IgD-negative memory B cell (primary cell): ENCODE results near the gene TMA16. TPM values are rescaled to one million over a fixed set of nuclear protein-coding genes. Genes with fewer than 3 reads are reported as not detected.

Experiments
- H3K27ac Mint-ChIP-seq, 3 donors: one replicate each; pipeline ENCODE4 v1.8.0; 2020 to 2022; ENCODE audit warnings: mild to moderate bottlenecking in 3 of 3, mixed read lengths in 3 of 3, moderate library complexity in 1 of 3
- H3K27me3 Mint-ChIP-seq: one replicate; pipeline ENCODE4 v1.8.0; 2021; ENCODE audit warnings: mixed read lengths
- H3K36me3 Mint-ChIP-seq: one replicate; pipeline ENCODE4 v1.8.0; 2020; ENCODE audit warnings: mild to moderate bottlenecking, mixed read lengths
- H3K4me1 Mint-ChIP-seq, 3 donors: one replicate each; pipeline ENCODE4 v1.8.0; 2020 to 2022; ENCODE audit warnings: mixed read lengths in 3 of 3, mild to moderate bottlenecking in 1 of 3
- H3K4me3 Mint-ChIP-seq, 4 donors: one replicate each; pipeline ENCODE4 v1.8.0; 2020 to 2022; ENCODE audit warnings: mild to moderate bottlenecking in 4 of 4, mixed read lengths in 4 of 4, moderate library complexity in 3 of 4
- H3K9me3 Mint-ChIP-seq, 3 donors: one replicate each; pipeline ENCODE4 v1.8.0; 2020 to 2021; ENCODE audit warnings: mixed read lengths in 3 of 3, mild to moderate bottlenecking in 1 of 3
- polyA plus RNA-seq: library from polyadenylated mRNA; unstranded; fragments of 300-500 nt; fragmentation: Illumina TruSeq; gene quantifications from one replicate; pipeline ENCODE4 v1.2.3, GENCODE V29; 2021

Gene TMA16
- polyA plus RNA-seq, 1 donor from 2014 or later = 25.1 TPM

DNA sequence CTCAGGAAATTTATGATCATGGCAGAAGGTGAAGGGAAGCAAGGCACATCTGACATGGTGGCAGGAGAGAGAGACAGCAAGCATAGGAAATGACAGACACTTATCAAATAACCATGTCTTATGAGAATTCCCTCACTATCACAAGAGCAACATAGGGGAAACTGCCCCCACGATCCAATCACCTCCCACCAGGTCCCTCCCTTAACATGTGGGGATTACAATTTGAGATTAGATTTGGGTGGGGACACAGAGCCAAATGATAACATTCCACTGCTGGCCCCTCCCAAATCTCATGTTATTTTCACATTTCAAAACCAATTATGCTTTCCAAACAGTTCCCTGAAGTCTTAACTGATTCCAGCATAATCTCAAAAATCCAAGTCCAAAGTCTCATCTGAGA lies 8.2 kb upstream of the TMA16 start:
- Mint-ChIP-seq H3K4me1 (peaks cover 5 to 6% (median 5%) of the 10 kb centered on the region in 3 donors), H3K4me3 (no peak overlapping the region), H3K27ac (peak overlapping the region in 1 of 3 donors; percentile 68), H3K27me3 (no peaks in the 10 kb centered on the region), H3K9me3 (no peaks in the 10 kb centered on the region), H3K36me3 (peaks cover 2% of the 10 kb centered on the region)

DNA sequence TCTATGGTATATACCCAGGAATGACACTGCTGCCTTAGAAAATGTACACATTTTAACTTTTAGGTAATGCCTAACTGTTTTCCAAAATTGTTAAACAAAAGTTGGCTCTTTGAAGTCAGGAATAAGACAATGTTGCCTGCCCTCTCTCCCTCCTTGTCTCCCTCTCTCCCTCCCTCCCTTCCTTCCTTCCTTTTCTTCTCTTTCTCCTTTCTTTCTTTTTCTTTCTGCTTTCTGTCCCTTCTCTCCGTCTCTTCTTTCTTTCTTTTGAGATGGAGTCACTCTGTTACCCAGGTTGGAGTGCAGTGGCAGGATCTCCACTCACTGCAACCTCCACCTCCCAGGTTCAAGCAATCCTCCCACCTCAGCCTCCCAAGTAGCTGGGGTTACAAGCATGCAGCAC lies 4.6 kb upstream of the TMA16 start:
- H3K27me3 Mint-ChIP-seq = no peaks in the 10 kb centered on the region
- no peak overlapping the region for H3K27ac Mint-ChIP-seq
- no peak overlapping the region for H3K4me3 Mint-ChIP-seq

DNA sequence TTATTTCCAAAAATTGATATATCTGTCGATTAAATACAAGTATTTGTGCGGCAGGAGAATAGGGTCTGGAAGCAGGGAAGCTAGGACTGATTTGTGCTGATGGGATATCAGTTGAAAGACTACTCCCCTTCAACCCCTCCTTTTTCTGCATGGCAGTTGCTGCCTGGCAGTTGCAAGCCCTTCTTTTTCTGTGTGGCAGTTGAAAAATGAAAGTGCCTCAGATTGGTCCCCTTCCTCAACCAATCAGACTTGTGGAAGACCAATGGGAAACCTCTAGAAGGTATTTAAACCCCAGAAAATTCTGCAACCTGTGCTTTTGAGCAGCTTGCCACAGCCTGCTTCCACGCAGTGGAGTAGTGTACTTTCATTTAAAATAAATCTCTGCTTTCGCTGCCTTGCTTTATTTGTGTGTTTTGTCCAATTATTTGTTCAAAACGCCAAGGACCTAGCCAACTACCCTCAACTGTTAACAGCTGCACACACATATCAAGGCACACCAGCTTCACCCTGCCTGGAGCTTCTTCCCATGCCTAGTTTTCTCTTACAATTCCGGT lies 1.5 kb upstream of the TMA16 start:
- no peaks in the 10 kb centered on the region for H3K27me3 Mint-ChIP-seq
- peak overlapping the region; percentile 94 to 100 (median 98) for H3K4me3 Mint-ChIP-seq
- peak overlapping the region in 2 of 3 donors; percentile 92 to 98 for H3K27ac Mint-ChIP-seq
- H3K36me3 Mint-ChIP-seq = peaks cover 5% of the 10 kb centered on the region
- H3K4me1 Mint-ChIP-seq = peaks cover 23 to 31% (median 29%) of the 10 kb centered on the region in 3 donors
- no peaks in the 10 kb centered on the region for H3K9me3 Mint-ChIP-seq

More for the DNA sequence above, 4.6 kb upstream of the TMA16 start:
- peaks cover 8 to 13% (median 12%) of the 10 kb centered on the region in 3 donors for H3K4me1 Mint-ChIP-seq
- H3K9me3 Mint-ChIP-seq = no peaks in the 10 kb centered on the region
- H3K36me3 Mint-ChIP-seq = peaks cover 3% of the 10 kb centered on the region

DNA sequence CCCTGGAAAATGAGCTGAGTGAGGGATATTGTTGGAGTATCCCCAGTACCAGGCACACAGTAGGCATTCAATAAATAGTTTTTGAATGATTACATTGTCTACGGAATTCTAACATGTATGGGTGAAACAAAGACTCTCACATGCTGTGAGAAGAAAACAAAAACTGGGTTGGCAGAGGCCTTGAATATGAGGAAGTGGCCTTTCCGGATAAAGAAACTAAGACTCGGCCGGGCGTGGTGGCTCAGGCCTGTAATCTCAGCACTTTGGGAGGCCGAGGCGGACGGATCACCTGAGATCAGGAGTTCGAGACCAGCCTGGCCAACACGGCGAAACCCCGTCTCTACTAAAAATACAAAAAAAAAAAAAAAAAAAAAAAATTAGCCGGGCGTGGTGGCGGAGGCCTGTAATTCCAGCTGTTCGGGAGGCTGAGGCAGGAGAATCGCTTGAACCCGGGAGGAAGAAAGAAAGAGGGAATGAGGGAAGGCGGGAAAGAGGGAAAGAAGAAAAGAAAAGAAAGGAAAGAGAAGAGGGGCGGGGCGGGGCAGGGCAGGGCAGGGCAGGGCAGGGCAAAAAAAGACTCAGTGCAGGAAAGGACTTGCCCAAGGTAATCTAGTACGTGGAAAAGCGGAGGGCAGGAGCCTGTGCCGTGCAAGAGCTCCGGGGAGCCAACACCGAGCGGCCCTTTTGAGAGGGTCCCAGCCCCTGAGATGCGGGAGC lies 689 bp upstream of the TMA16 start:
- Mint-ChIP-seq H3K27me3 (no peaks in the 10 kb centered on the region), H3K27ac (peak overlapping the region; percentile 92 to 98 (median 98)), H3K4me1 (peaks cover 23 to 31% (median 29%) of the 10 kb centered on the region in 3 donors), H3K4me3 (peak overlapping the region; percentile 94 to 100 (median 98)), H3K36me3 (peaks cover 5% of the 10 kb centered on the region), H3K9me3 (no peaks in the 10 kb centered on the region)

DNA sequence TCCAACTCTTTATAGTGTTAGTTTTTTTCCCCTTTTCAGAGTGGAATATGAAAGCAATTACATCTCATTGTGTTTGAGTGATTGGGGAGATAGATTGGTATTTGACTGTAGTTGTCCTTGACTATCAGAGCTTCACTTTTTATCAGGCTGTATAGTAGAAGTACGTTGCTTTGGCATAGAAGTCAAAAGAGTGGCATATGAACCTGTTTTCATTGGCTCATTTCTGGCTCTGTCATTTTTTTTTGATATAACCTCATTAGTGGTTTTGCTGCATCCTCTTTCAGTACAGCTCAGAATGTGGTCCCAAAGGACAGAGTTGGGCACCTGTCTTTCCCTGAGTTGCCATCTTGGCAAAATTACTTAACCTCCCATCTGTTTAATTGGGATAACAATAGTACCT lies 1.4 kb downstream of the TMA16 start:
- Mint-ChIP-seq H3K36me3 (peaks cover 5% of the 10 kb centered on the region), H3K4me1 (peaks cover 23 to 36% (median 34%) of the 10 kb centered on the region in 3 donors), H3K4me3 (peak overlapping the region; percentile 87 to 94 (median 90)), H3K9me3 (no peaks in the 10 kb centered on the region), H3K27me3 (no peaks in the 10 kb centered on the region), H3K27ac (peak overlapping the region; percentile 47 to 92 (median 63))

DNA sequence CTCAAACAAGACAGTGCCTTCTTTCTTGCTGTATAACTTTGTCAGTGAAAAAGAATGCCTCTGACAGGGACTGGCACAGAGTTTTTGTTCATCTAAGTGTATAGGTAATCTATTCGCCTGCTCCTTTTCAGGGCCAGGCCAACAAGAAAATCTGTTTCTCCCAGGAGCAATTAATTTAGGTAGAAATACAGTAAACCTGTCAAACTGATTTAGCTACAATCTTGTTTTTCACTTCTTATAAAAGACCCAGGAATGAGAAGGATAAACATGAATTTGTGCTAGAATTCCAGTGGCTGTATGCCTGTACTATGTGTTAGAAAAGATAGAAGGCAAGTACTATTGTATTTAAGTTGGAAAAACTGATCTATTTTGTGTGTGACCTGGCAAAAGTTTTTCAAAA lies 6.1 kb downstream of the TMA16 start:
- Mint-ChIP-seq H3K4me1 (peaks cover 39 to 49% (median 43%) of the 10 kb centered on the region in 3 donors), H3K9me3 (no peaks in the 10 kb centered on the region), H3K27me3 (no peaks in the 10 kb centered on the region), H3K4me3 (no peak overlapping the region), H3K27ac (no peak overlapping the region), H3K36me3 (peaks cover 3% of the 10 kb centered on the region)

DNA sequence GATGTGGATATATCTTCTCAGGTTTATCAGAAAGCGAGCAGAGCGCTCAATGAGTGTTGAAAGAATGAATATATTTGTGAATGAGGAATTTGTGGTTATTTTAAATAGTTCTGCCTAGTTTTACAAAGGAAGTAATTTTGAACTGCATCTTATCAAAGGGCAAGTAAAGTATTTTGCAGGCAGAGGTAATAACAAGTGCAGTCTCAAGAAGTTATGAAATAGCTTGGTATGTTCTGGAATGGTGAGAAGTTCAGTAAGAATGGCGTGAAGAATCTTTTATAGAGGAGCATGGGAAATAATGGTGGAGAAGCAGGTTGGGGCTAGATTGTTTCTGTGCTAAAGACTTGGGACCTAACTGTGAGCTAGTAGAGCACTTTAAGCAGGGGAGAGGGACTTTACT lies 10.9 kb downstream of the TMA16 start:
- H3K4me1 Mint-ChIP-seq = peaks cover 25 to 37% (median 28%) of the 10 kb centered on the region in 3 donors
- H3K27ac Mint-ChIP-seq = peak overlapping the region in 1 of 3 donors; percentile 0
- H3K9me3 Mint-ChIP-seq = no peaks in the 10 kb centered on the region
- no peaks in the 10 kb centered on the region for H3K27me3 Mint-ChIP-seq
- H3K36me3 Mint-ChIP-seq = no peaks in the 10 kb centered on the region
- peak overlapping the region in 2 of 4 donors; percentile 11 to 24 for H3K4me3 Mint-ChIP-seq

DNA sequence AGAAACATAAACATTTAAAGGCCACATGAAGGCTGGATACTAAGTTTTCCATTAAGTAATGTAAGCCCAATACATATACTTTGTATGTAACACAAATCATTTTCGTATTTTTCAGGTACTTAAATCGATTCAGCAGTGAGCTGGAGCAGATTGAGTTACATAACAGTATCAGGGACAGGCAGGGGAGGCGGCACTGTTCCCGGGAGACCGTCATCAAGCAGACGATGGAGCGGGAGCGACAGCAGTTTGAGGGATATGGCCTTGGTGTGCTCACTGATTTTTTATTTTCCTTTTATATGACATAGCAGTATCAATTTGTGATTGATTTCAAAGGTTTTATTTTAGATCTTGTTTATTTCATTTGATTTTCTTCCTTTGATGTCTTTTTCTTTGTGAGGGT lies 20.7 kb downstream of the TMA16 start:
- Mint-ChIP-seq H3K9me3 (no peaks in the 10 kb centered on the region), H3K4me1 (peaks cover 0 to 8% (median 4%) of the 10 kb centered on the region in 3 donors), H3K4me3 (no peak overlapping the region), H3K36me3 (peaks cover 8% of the 10 kb centered on the region), H3K27ac (peak overlapping the region in 1 of 3 donors; percentile 72), H3K27me3 (no peaks in the 10 kb centered on the region)

DNA sequence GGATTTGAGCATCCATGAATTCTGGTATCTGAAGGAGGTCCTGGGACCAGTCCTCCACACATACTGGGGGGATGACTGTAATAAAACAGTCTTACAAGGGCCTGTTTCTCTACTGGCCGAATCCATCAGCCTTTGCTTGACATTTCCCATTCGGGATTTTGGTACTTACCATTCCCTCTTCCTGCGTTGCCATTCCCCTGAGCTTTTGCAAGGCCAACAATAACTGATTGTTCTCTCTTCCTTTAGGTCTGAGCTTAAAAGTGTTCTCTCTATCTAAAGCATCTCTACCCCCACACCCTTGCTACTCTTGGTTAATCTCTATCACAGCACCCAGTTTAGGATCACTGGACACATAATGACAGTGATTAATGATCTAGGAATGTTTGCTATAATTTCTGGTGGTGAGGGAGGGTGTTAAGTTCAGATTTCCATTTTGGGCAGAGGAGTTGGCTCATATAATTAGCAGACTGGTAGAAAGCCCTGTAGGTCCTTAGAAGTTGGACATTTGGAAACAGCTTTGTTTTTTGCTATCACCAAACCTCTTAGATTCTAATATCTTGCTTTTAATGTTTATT lies 29.4 kb downstream of the TMA16 start:
- H3K27me3 Mint-ChIP-seq = no peaks in the 10 kb centered on the region
- no peak overlapping the region for H3K4me3 Mint-ChIP-seq
- peaks cover 2 to 8% (median 8%) of the 10 kb centered on the region in 3 donors for H3K4me1 Mint-ChIP-seq
- no peaks in the 10 kb centered on the region for H3K36me3 Mint-ChIP-seq
- no peaks in the 10 kb centered on the region for H3K9me3 Mint-ChIP-seq
- H3K27ac Mint-ChIP-seq = peak overlapping the region in 2 of 3 donors; percentile 35 to 68

DNA sequence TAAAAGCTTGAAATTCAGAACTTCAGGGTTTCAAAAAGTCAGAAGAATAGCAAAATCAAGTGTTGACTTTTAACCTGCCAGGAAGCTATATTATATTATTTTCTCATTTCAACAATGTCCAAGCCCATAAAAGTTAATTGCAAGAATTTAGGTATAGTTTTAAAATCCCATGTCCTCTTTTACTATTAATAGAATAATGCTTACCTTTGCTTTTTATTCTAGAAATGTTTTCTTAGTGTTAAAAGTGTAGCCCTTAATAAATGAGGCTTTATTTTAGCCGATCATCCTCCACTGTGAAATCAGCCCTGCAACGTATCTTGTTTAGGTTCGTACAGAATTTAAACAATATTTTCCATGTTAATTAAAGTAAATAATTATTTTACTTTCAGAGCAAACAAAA lies 31.5 kb downstream of the TMA16 start:
- Mint-ChIP-seq H3K36me3 (no peaks in the 10 kb centered on the region), H3K4me1 (peaks cover 5 to 19% (median 8%) of the 10 kb centered on the region in 3 donors), H3K4me3 (no peak overlapping the region), H3K27ac (peak overlapping the region in 1 of 3 donors; percentile 15), H3K27me3 (no peaks in the 10 kb centered on the region), H3K9me3 (no peaks in the 10 kb centered on the region)

DNA sequence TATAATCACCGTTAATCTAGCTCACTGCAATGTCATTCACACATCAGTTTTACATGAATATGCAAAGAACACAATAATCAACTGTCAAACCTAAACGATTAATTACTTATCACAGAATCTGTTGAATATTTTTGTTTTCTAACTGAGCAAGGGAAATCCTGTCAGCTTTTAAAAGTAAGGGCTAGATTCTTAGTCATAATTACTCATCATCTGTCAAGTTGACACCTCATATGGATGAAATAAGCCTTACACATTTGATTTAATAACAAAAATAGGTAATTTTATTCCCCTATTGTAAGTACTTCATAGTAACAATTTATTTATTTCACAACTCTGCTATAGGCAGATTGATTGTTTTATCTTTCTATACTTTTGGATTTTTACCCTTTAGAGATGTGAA lies 32.7 kb downstream of the TMA16 start:
- peaks cover 8 to 23% (median 12%) of the 10 kb centered on the region in 3 donors for H3K4me1 Mint-ChIP-seq
- H3K9me3 Mint-ChIP-seq = no peaks in the 10 kb centered on the region
- peak overlapping the region in 1 of 3 donors; percentile 56 for H3K27ac Mint-ChIP-seq
- peak overlapping the region in 1 of 4 donors; percentile 49 for H3K4me3 Mint-ChIP-seq
- peaks cover 3% of the 10 kb centered on the region for H3K36me3 Mint-ChIP-seq
- no peaks in the 10 kb centered on the region for H3K27me3 Mint-ChIP-seq

DNA sequence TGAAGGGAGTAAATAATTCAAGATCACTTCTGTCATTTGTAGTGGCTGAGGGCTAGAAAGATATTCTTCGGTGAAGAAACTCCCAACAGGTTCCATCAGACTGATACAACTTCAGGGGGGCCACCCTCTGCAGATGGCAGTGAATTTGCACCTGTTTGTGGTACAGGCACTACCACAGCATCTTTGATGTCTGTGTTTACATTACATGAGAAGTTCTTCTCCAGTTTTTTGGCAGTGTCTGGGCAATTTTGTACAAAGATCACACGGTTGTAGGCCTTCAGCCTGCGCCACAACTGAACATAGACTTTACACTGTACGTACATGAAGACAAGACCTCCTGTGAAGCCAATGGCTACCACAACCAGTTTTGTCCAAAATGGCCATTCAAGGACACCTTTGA lies 34.2 kb downstream of the TMA16 start:
- peaks cover 3% of the 10 kb centered on the region for H3K36me3 Mint-ChIP-seq
- no peaks in the 10 kb centered on the region for H3K27me3 Mint-ChIP-seq
- H3K27ac Mint-ChIP-seq = peak overlapping the region in 1 of 3 donors; percentile 53
- H3K4me3 Mint-ChIP-seq = peak overlapping the region in 1 of 4 donors; percentile 35
- peaks cover 11 to 29% (median 16%) of the 10 kb centered on the region in 3 donors for H3K4me1 Mint-ChIP-seq
- no peaks in the 10 kb centered on the region for H3K9me3 Mint-ChIP-seq

DNA sequence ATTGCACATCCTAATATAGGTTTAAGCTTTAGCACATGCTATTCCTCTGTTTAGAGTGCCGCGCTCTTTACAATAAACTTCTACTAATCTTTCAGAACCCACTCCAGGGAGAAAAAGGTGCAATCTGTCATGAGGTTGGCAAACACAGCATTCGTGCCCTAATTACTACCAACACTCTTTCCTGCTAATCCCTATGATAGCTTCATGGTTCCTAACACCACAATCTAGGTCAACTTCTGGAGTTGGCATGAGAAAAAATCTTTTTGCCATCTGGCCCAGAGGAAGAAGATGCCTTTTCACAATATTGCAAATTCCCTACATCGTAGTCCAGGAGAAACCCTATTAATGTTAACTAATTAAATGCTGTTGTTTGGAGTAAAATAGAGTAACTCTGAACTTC lies 39.6 kb downstream of the TMA16 start:
- no peaks in the 10 kb centered on the region for H3K27me3 Mint-ChIP-seq
- no peaks in the 10 kb centered on the region for H3K9me3 Mint-ChIP-seq
- H3K4me1 Mint-ChIP-seq = peaks cover 9 to 49% (median 31%) of the 10 kb centered on the region in 3 donors
- H3K4me3 Mint-ChIP-seq = no peak overlapping the region
- H3K36me3 Mint-ChIP-seq = peaks cover 4% of the 10 kb centered on the region
- H3K27ac Mint-ChIP-seq = peak overlapping the region in 1 of 3 donors; percentile 74

DNA sequence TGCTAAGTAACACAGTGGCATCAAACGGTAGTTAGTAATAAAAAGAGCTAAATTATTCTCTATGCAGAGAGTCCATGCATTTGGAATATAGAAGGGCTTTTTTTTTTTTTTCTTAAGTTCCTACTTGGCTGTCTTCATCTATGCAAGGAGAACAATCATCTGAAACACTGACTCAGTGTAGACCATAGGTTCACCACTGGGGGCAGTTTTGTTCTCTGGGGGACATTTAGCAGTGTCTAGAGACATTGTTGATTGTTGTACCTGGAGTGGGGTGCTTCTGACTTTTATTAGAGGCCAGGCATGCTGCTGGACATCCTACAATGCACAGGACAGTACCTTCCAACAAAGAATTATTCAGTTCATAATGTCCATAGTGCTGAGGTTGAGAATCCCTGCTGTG lies 41.2 kb downstream of the TMA16 start:
- H3K27ac Mint-ChIP-seq = peak overlapping the region in 2 of 3 donors; percentile 31 to 58

DNA sequence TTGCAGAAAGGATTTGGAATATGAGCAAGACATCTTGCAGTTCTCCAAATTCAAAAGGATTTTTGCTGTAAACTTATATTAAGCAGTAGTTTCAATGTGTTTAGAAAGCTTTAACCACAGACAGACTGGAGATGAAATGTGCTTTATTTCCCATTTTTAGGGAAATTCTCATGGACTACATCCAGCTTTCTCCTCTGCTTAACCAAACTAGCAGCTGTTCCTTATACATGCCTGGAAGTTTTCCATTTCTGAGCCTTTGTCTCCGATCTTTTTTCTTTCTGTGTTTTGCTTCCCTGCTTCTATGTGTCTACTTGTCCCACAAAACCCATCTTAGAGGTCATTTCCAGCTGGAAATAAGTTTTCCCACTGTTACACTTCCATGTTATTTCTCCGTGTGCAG lies 41.6 kb downstream of the TMA16 start:
- H3K9me3 Mint-ChIP-seq = no peaks in the 10 kb centered on the region
- peaks cover 14 to 45% (median 32%) of the 10 kb centered on the region in 3 donors for H3K4me1 Mint-ChIP-seq
- H3K27ac Mint-ChIP-seq = peak overlapping the region in 2 of 3 donors; percentile 54 to 79
- H3K4me3 Mint-ChIP-seq = no peak overlapping the region
- H3K36me3 Mint-ChIP-seq = peaks cover 4% of the 10 kb centered on the region
- no peaks in the 10 kb centered on the region for H3K27me3 Mint-ChIP-seq

More for the DNA sequence above, 41.2 kb downstream of the TMA16 start:
- no peak overlapping the region for H3K4me3 Mint-ChIP-seq
- peaks cover 13 to 47% (median 32%) of the 10 kb centered on the region in 3 donors for H3K4me1 Mint-ChIP-seq
- H3K36me3 Mint-ChIP-seq = peaks cover 4% of the 10 kb centered on the region
- no peaks in the 10 kb centered on the region for H3K9me3 Mint-ChIP-seq
- H3K27me3 Mint-ChIP-seq = no peaks in the 10 kb centered on the region
